Spleen (tissue), 11 donors: ENCODE measurements around the gene STK39. TPM values are rescaled to one million over a fixed set of nuclear protein-coding genes. Genes with fewer than 3 reads are reported as not detected.
"Not testable (repeated sequence)": the region's sequence is repeated elsewhere in the genome, so short reads cannot be mapped to it uniquely, and the experiment has no call there.

ENCODE experiments used
- DNase-seq: peaks from one replicate; pipeline ENCODE4 v3.0.0-alpha.2; 2020
- H3K27ac ChIP-seq, 8 donors: fragments of 200-600 bp; sonication (generic) in 7 of 8; 1 replicate in 4 of 8; 2 replicates in 4 of 8; pipeline versions ENCODE4 v1.5.0 to v1.8.0; 2016 to 2021; ENCODE audit warnings: inconsistent platforms in 4 of 8, mild to moderate bottlenecking in 4 of 8, moderate library complexity in 1 of 8
- H3K27me3 ChIP-seq, 7 donors: fragments of 200-600 bp; sonication (generic) in 6 of 7; replicated peaks in 1 of 7; 1 replicate in 4 of 7; 2 replicates in 3 of 7; pipeline versions ENCODE4 v1.5.0 to v1.8.0; 2016 to 2021; ENCODE audit warnings: inconsistent platforms in 3 of 7, mild to moderate bottlenecking in 1 of 7
- H3K36me3 ChIP-seq, 6 donors: fragments of 200-600 bp; sonication (generic) in 5 of 6; 1 replicate in 4 of 6; 2 replicates in 2 of 6; pipeline versions ENCODE4 v1.5.0 to v1.8.0; 2016 to 2021; ENCODE audit warnings: inconsistent platforms in 2 of 6
- H3K4me1 ChIP-seq, 6 donors: fragments of 200-600 bp; sonication (generic) in 5 of 6; 1 replicate in 3 of 6; 2 replicates in 3 of 6; pipeline versions ENCODE4 v1.5.0 to v1.8.0; 2016 to 2021; ENCODE audit warnings: inconsistent platforms in 3 of 6
- H3K4me3 ChIP-seq, 8 donors: fragments of 200-600 bp; sonication (generic) in 7 of 8; 1 replicate in 4 of 8; 2 replicates in 4 of 8; pipeline versions ENCODE4 v1.5.0 to v1.8.0; 2016 to 2021; ENCODE audit warnings: inconsistent platforms in 4 of 8, mild to moderate bottlenecking in 4 of 8, moderate library complexity in 2 of 8
- H3K9me3 ChIP-seq, 8 donors: fragments of 200-600 bp; sonication (generic) in 7 of 8; 1 replicate in 4 of 8; 2 replicates in 4 of 8; pipeline versions ENCODE4 v1.5.0 to v1.8.0; 2016 to 2021; ENCODE audit warnings: inconsistent platforms in 4 of 8
- POLR2A ChIP-seq, 3 donors: fragments of 450-650 bp; IDR thresholded peaks; one replicate each; pipeline ENCODE4 v1.5.1; 2017; ENCODE audit warnings: antibody characterized with exemption in 3 of 3, mild to moderate bottlenecking in 1 of 3
- POLR2AphosphoS5 ChIP-seq, 3 donors: sonication (generic); formaldehyde crosslinking; IDR thresholded peaks; one replicate each; pipeline ENCODE4 v1.5.1; 2017; ENCODE audit warnings: antibody characterized with exemption in 3 of 3
- WGBS, 5 donors: extraction: QIAGEN DNeasy Blood & Tissue Kit in 3 of 5; methylation state at CpG; one replicate each; pipeline versions ENCODE4 v1.1.5 to v1.1.7; 2013 to 2018; 5-methylcytosine and 5-hydroxymethylcytosine counted together
- intact Hi-C: fragments of 100-400 bp; cut with DNase I; formaldehyde crosslinking; loops from one replicate; pipeline ENCODE4 v1.15.0; 2023; ENCODE audit warnings: low total_unique reads
- polyA plus RNA-seq, 3 donors: library from polyadenylated mRNA; stranded (reverse); fragments of 200-250 nt; gene quantifications; one replicate each; pipeline ENCODE4 v1.2.1, GENCODE V29; 2013
- total RNA-seq, 7 donors: library from RNA; depleted of rRNA in 3 of 7; stranded (reverse); fragments of >200 nt in 3 of 7; fragmentation: NEBNext Ultra II Directional in 4 of 7; extraction: Animal tissue kit (Norgen Biotek cat#: 25700) in 4 of 7; gene quantifications; one replicate each; pipeline versions ENCODE4 v1.1.0 to v1.2.1, GENCODE V29; 2016 to 2021
- TF ChIP-seq, protein P1 (sequence below), 11 experiments: fragments of 200-600 bp in 7 of 11; fragments of 450-650 bp in 4 of 11; sonication (generic) in 4 of 11; IDR thresholded peaks in 8 of 11; conservative IDR thresholded peaks in 3 of 11; 1 replicate in 7 of 11; 2 replicates in 4 of 11; pipeline versions ENCODE4 v1.4.0 to v1.8.0; 2016 to 2021; ENCODE audit warnings: antibody characterized with exemption in 11 of 11, inconsistent platforms in 4 of 11, mild to moderate bottlenecking in 1 of 11
- donor health status: healthy with polysubstance abuse.
- donor health status: DM: no; HTN: no; CAD: no; lungs with moderate emphysema.
- donor health status: DM: no; HTN: no; CAD: no.
- donor health status: Bipolar disorder and iron deficiency.
- donor health status: healthy.
- donor health status: DM: no; HTN: no; CAD: no.
- donor health status: DM: yes; HTN: yes; CAD: no.

STK39 gene
- total and polyA plus RNA-seq, 10 donors, result 8.6 to 17.8 (median 11.0) TPM

DNA sequence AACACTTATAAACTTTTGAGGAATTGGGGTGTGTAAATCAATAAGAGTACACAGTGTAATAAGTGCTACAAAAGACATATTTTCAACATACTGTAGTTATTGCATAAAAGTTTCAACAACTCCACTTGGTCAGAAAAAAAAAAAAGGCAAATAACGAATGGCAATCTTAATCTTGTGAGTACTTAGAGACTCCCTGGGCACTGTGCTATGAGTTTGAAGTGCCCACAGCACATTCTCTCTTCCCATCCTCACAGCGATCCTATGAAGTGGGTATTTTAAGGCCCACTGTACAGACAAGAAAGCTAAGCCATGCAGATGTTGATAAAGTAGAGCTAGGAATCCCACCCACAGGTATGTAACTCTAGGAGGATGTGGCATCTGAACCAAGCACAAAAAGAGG, 112.3 kb downstream of the STK39 start:
- Histone ChIP-seq H3K27me3 (no peaks in the 10 kb centered on the region), H3K36me3 (peaks cover 0 to 41% (median 7%) of the 10 kb centered on the region in 6 donors), H3K9me3 (no peaks in the 10 kb centered on the region), H3K27ac (no peak overlapping the region), H3K4me3 (no peak overlapping the region), H3K4me1 (peaks cover 0 to 16% (median 0%) of the 10 kb centered on the region in 6 donors)
- TF ChIP-seq POLR2AphosphoS5 (IDR thresholded peaks at IDR 0.05) (no peak), POLR2A (IDR thresholded peaks at IDR 0.05) (no peak)
- TF ChIP-seq, protein P1, sequence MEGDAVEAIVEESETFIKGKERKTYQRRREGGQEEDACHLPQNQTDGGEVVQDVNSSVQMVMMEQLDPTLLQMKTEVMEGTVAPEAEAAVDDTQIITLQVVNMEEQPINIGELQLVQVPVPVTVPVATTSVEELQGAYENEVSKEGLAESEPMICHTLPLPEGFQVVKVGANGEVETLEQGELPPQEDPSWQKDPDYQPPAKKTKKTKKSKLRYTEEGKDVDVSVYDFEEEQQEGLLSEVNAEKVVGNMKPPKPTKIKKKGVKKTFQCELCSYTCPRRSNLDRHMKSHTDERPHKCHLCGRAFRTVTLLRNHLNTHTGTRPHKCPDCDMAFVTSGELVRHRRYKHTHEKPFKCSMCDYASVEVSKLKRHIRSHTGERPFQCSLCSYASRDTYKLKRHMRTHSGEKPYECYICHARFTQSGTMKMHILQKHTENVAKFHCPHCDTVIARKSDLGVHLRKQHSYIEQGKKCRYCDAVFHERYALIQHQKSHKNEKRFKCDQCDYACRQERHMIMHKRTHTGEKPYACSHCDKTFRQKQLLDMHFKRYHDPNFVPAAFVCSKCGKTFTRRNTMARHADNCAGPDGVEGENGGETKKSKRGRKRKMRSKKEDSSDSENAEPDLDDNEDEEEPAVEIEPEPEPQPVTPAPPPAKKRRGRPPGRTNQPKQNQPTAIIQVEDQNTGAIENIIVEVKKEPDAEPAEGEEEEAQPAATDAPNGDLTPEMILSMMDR (IDR thresholded peaks at IDR 0.05 in 8 of 11, conservative IDR thresholded peaks at IDR 0.05 in 3 of 11), result no peak
- whole genome bisulfite sequencing, 5 donors, result 78 to 96% (median 86%) methylated on average over 2 of the region's 2 CpGs
- no peak for DNase-seq
- intact Hi-C loops, result loop anchor here (10.0 kb wide), 1 partner anchor 200 kb away; no protein-coding TSS in a partner anchor

DNA sequence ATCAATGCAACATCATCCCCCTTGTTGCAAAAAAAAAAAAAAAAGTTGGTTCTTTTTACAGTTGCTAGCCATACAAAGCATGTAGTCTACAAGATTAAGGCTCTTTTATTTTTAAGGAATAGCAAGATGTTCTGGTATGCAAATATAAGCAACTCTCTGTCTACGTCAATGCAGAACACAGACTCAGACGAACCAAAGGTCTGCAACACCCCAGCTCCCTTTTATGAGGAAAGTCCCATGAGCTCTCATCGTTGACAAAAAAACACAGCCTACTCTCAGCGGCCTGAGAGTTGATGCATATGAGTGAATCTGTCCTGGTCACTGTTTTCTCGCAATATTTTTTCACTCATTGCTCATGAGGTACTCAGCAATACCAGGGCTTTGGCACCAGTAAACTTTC, 112.9 kb downstream of the STK39 start:
- no peaks in the 10 kb centered on the region for H3K9me3 ChIP-seq
- no peak for DNase-seq
- intact Hi-C loops, result loop anchor here (10.0 kb wide), 1 partner anchor 200 kb away; no protein-coding TSS in a partner anchor
- no peaks in the 10 kb centered on the region for H3K27me3 ChIP-seq
- H3K27ac ChIP-seq, result no peak overlapping the region
- peaks cover 0 to 20% (median 0%) of the 10 kb centered on the region in 6 donors for H3K4me1 ChIP-seq
- 82 to 91% (median 84%) methylated on average over 5 of the region's 5 CpGs for WGBS, 5 donors
- TF ChIP-seq POLR2A (IDR thresholded peaks at IDR 0.05), result no peak
- TF ChIP-seq, protein P1 (IDR thresholded peaks at IDR 0.05 in 8 of 11, conservative IDR thresholded peaks at IDR 0.05 in 3 of 11), result no peak
- H3K4me3 ChIP-seq, result no peak overlapping the region
- H3K36me3 ChIP-seq, result peaks cover 0 to 42% (median 4%) of the 10 kb centered on the region in 6 donors

DNA sequence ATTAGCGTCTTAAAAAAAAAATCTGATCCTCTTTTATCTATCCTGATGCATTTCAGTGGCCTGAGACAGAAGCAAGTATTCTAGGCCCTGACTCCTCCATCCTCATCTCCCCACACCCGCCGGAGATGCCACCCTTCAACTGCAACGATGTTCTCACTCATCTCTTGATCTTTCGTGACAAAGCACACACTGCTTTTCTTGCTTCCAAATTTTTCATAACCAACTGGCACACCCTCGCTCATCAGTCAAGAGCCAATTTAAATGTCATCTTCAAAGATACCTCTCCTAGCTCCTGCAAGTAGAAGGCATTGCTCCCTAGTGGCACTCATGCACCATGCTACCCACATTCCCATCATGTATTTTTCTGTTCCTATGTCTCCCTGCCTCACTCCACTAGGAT, 115.0 kb downstream of the STK39 start:
- no peak for DNase-seq
- Histone ChIP-seq H3K27me3 (no peaks in the 10 kb centered on the region), H3K27ac (no peak overlapping the region), H3K4me3 (no peak overlapping the region), H3K36me3 (peaks cover 0 to 57% (median 5%) of the 10 kb centered on the region in 6 donors), H3K4me1 (peaks cover 0 to 17% (median 0%) of the 10 kb centered on the region in 6 donors), H3K9me3 (no peaks in the 10 kb centered on the region)
- no peak for TF ChIP-seq POLR2A (IDR thresholded peaks at IDR 0.05)
- no peak for TF ChIP-seq POLR2AphosphoS5 (IDR thresholded peaks at IDR 0.05)
- 96 to 99% (median 98%) methylated on average over 6 of the region's 6 CpGs for WGBS, 5 donors
- intact Hi-C loops, result loop anchor here (10.0 kb wide), 1 partner anchor 202 kb away; no protein-coding TSS in a partner anchor

DNA sequence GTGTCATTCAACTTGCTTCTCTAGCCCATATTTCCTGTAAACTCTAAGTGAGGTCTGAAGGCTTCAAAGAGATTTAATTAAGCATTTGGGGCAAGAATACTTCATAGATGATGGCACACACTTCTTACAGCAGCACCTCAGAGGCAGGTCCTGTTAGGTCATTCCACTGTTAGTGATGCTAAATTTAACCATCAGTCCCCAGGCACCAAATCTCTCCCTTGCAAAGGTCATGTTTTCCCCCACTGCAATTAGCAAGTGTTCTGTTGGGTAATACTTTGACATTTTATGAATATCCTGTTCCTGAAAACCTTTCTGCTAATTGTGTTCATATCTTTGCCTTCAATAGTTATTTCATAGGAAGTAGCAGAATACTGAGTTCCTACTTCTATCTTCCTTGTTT, 117.0 kb downstream of the STK39 start:
- H3K4me1 ChIP-seq, result peaks cover 0 to 7% (median 0%) of the 10 kb centered on the region in 6 donors
- DNase-seq, result no peak
- H3K27ac ChIP-seq, result no peak overlapping the region
- intact Hi-C loops, result loop anchor here (10.0 kb wide), 1 partner anchor 204 kb away; no protein-coding TSS in a partner anchor
- H3K4me3 ChIP-seq, result no peak overlapping the region
- no peaks in the 10 kb centered on the region for H3K9me3 ChIP-seq
- TF ChIP-seq POLR2A (IDR thresholded peaks at IDR 0.05), result no peak
- TF ChIP-seq POLR2AphosphoS5 (IDR thresholded peaks at IDR 0.05), result no peak
- H3K27me3 ChIP-seq, result no peaks in the 10 kb centered on the region
- peaks cover 0 to 75% (median 5%) of the 10 kb centered on the region in 6 donors for H3K36me3 ChIP-seq

DNA sequence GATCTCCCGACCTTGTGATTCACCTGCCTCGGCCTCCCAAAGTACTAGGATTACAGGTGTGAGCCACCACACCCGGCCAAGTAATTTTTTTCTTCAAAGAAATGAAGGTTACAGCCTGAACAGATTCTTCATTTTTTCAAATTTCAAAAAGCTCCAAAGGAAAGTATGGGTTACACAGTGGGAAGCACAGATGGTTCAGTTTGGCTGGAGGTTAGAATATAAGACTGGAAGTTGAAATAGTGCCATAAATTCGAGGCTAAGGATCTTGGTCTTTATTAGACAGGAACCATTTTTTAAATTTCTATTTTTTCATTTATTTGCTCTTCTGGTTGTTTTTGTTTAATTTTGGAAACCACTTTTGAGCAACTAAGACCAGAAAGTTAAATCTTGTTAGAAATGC, 120.0 kb downstream of the STK39 start:
- no peak for DNase-seq
- H3K27ac ChIP-seq, result no peak overlapping the region
- no peaks in the 10 kb centered on the region for H3K9me3 ChIP-seq
- H3K36me3 ChIP-seq, result peaks cover 0 to 78% (median 7%) of the 10 kb centered on the region in 6 donors
- H3K4me3 ChIP-seq, result no peak overlapping the region
- H3K27me3 ChIP-seq, result no peaks in the 10 kb centered on the region
- intact Hi-C loops, result loop anchor here (10.0 kb wide), 1 partner anchor 163 kb away; no protein-coding TSS in a partner anchor
- TF ChIP-seq, protein P1 (IDR thresholded peaks at IDR 0.05 in 8 of 11, conservative IDR thresholded peaks at IDR 0.05 in 3 of 11), result no peak
- no peak for TF ChIP-seq POLR2A (IDR thresholded peaks at IDR 0.05)
- no peak for TF ChIP-seq POLR2AphosphoS5 (IDR thresholded peaks at IDR 0.05)
- H3K4me1 ChIP-seq, result peaks cover 0 to 7% (median 0%) of the 10 kb centered on the region in 6 donors
- WGBS, 5 donors, result 94 to 95% (median 94%) methylated on average over 4 of the region's 4 CpGs

DNA sequence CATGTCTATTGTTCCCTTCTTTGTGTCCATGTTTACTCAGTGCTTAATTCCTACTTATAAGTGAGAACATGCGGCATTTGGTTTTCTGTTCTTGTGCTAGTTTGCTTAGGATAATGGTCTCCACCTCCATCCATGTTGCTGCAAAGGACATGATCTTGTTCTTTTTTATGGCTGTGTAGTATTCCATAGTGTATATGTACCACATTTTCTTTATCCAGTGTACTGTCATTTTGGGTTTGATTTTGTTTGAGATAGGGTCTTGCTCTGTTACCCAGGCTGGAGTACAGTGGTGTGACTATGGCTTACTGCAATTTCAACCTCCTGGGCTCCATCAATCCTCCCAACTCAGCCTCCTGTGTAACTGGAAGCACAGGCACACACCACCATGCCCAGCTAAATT, 125.2 kb downstream of the STK39 start:
- intact Hi-C loops, result loop anchor here (10.0 kb wide), 1 partner anchor 157 kb away; no protein-coding TSS in a partner anchor
- peaks cover 0 to 16% (median 8%) of the 10 kb centered on the region in 6 donors for H3K4me1 ChIP-seq
- DNase-seq, H3K27me3 ChIP-seq, H3K9me3 ChIP-seq, H3K27ac ChIP-seq, H3K4me3 ChIP-seq: not testable (repeated sequence)
- H3K36me3 ChIP-seq, result peaks cover 0 to 68% (median 5%) of the 10 kb centered on the region in 6 donors
- WGBS, 5 donors, result 95 to 100% (median 97%) methylated on average over 1 of the region's 1 CpG
